Measurements from ENCODE around the gene RAB17. TPM values are rescaled to one million over a fixed set of nuclear protein-coding genes. Genes with fewer than 3 reads are reported as not detected.

The RAB17 gene
- total and polyA plus RNA-seq, 2 of the 4 experiments (the other 2 are of a cell fraction): 0.41 TPM; not detected in 1

- Histone ChIP-seq H3K4me2 (ENCODE audit: low read depth, low read length) (no peak overlapping the region), H4K8ac (ENCODE audit: low read depth in 2 of 2, low read length in 2 of 2) (peak overlapping the region; percentile 67 to 91; a peak in 3 of 4 replicates), H3K18ac (ENCODE audit: low read depth, low read length) (peak overlapping the region; percentile 84), H4K20me1 (ENCODE audit: insufficient read depth, low read length) (no peaks in the 10 kb centered on the region), H3K9ac (ENCODE audit: low read depth, low read length) (peak overlapping the region; percentile 19; the same call in 1 of the 2 replicates), H4K5ac (ENCODE audit: low read depth, low read length) (peak overlapping the region; percentile 68), H3K9me1 (ENCODE audit: insufficient read depth, low read length) (peaks cover 34% of the 10 kb centered on the region), H3K27me3 (ENCODE audit: control insufficient read depth, insufficient read depth, low read length) (no peaks in the 10 kb centered on the region), H2BK15ac (ENCODE audit: low read depth, low read length) (peak overlapping the region; percentile 89; the same call in 2 of the 3 replicates), H3K79me1 (ENCODE audit: low read depth in 1 of 2, low read length in 2 of 2) (peaks cover 0 to 14% of the 10 kb centered on the region in 2 experiments; a peak in 2 of 4 replicates), H2BK5ac (ENCODE audit: low read depth, low read length, poor library complexity, severe bottlenecking) (peak overlapping the region; percentile 96), H3K9me3 (ENCODE audit: control insufficient read depth, insufficient read depth, low read length) (no peaks in the 10 kb centered on the region), H3K4ac (ENCODE audit: low read depth, low read length) (peak overlapping the region; percentile 90), H2BK20ac (ENCODE audit: low read depth, low read length) (peak overlapping the region; percentile 97), H2AK9ac (replicated peaks; ENCODE audit: low read depth, low read length, poor library complexity) (peak overlapping the region; percentile 29), H3K27ac (ENCODE audit: insufficient read depth, low read length) (peak overlapping the region; percentile 78), H3K14ac (replicated peaks; ENCODE audit: low read depth, low read length) (peak overlapping the region; percentile 79), H3K56ac (ENCODE audit: extremely low read depth, insufficient read depth, low read length) (0 out of 2 replicates have a peak overlapping the region, but pooled peaks have one; percentile 50), H4K91ac (ENCODE audit: insufficient read depth, low read depth, low read length) (peak overlapping the region; percentile 83), H2AK5ac (ENCODE audit: low read depth, low read length) (peak overlapping the region; percentile 97; the same call in 1 of the 2 replicates), H3K4me1 (ENCODE audit: control insufficient read depth, insufficient read depth, low read length) (peaks cover 30% of the 10 kb centered on the region), H3K4me3 (ENCODE audit: insufficient read depth, low read depth, low read length) (no peak overlapping the region), H2BK120ac (ENCODE audit: low read depth, low read length) (peak overlapping the region; percentile 88), H3K23ac (ENCODE audit: low read depth, low read length) (peak overlapping the region; percentile 76), H3K36me3 (ENCODE audit: control insufficient read depth, insufficient read depth, low read length) (no peaks in the 10 kb centered on the region), H2AFZ (replicated peaks; ENCODE audit: low read length, poor library complexity) (peak overlapping the region; percentile 87)
- dilution Hi-C loops (cut with HindIII; ENCODE audit: low sequenced_read_pairs, unreplicated experiment): no loop called here
- POLR2A ChIA-PET (ENCODE audit: unreplicated experiment): no interaction called here
- in situ Hi-C loops (cut with MboI; ENCODE audit: low sequenced_read_pairs): no loop called here
- WGBS, 2 experiments (ENCODE audit: extremely low coverage in 2 of 2, insufficient read length in 1 of 2): no CpG with 5 or more reads among the region's 4 CpGs
- BruUV-seq (replicated peaks): no TSS peak
- DNase-seq (no peak), ATAC-seq (ENCODE audit: low read depth) (no peak)
- intact Hi-C loops (cut with micrococcal nuclease): no loop called here
- TF ChIP-seq CHD1 (IDR thresholded peaks at IDR 0.05; ENCODE audit: low read depth, low read length): no peak
- TF ChIP-seq ELK1 (IDR thresholded peaks at IDR 0.05; ENCODE audit: borderline replicate concordance, low read depth, low read length): no peak
- no peak for TF ChIP-seq CTCF (conservative IDR thresholded peaks at IDR 0.05; ENCODE audit: low read depth, low read length)
- no peak for TF ChIP-seq MXI1 (IDR thresholded peaks at IDR 0.05; ENCODE audit: borderline replicate concordance, low read depth, low read length)
- no peak for TF ChIP-seq RAD21 (IDR thresholded peaks at IDR 0.05; ENCODE audit: low read length)
- TF ChIP-seq RCOR1 (IDR thresholded peaks at IDR 0.05; ENCODE audit: insufficient replicate concordance, low read length): no peak
- TF ChIP-seq MAFK (IDR thresholded peaks at IDR 0.05; ENCODE audit: low read depth, low read length): no peak
- TF ChIP-seq POLR2A (IDR thresholded peaks at IDR 0.05; ENCODE audit: low read depth, low read length): no peak
- CTCF ChIA-PET: interaction anchor here (0.7 to 1.4 kb wide), 3 partner anchors 15 to 203 kb away, joined by 3 to 7 read pairs (median 3); partner anchors contain the start of gene COL6A3
These were observed 27.1 kb upstream of the RAB17 start for GRCh38 chr2:237617587-237617982.

Measured in IMR-90 (cell line).